Middle frontal gyrus (tissue), 1 donor: ENCODE measurements around the gene ZNF335.
A peak's percentile ranks its signal among the peaks of the same experiment; 100 is the strongest.
"Not testable (repeated sequence)": the region's sequence is repeated elsewhere in the genome, so short reads cannot be mapped to it uniquely, and the experiment has no call there.

ENCODE experiments used
- DNase-seq: peaks from one replicate; pipeline ENCODE4 v3.0.0-alpha.2; 2015; ENCODE audit warnings: low spot score; ENCODE audit errors: extremely low spot score

Gene ZNF335

GRCh38 chr20:45912344-45912682, 59.7 kb downstream of the ZNF335 start:
- DNase-seq = no peak

GRCh38 chr20:45911486-45912343, 60.3 kb downstream of the ZNF335 start, which contains the start of gene PLTP:
Gene PLTP, minus strand, starts transcription at chr20:45912155. Its CDS starts 703 bp downstream, at chr20:45911452.
- DNase-seq = no peak

GRCh38 chr20:45910670-45911485, 61.1 kb downstream of the ZNF335 start:
- DNase-seq = peak; percentile 56

- no peak for DNase-seq
Observed at GRCh38 chr20:45909817-45910669, 62.0 kb downstream of the ZNF335 start.

- DNase-seq = no peak
Observed at GRCh38 chr20:45909336-45909808, 62.6 kb downstream of the ZNF335 start.

GRCh38 chr20:45908084-45908483, 63.9 kb downstream of the ZNF335 start:
- DNase-seq = no peak

GRCh38 chr20:45907219-45907948, 64.6 kb downstream of the ZNF335 start:
- DNase-seq = no peak

GRCh38 chr20:45905505-45906079, 66.4 kb downstream of the ZNF335 start:
- no peak for DNase-seq

GRCh38 chr20:45904583-45905504, 67.2 kb downstream of the ZNF335 start:
- DNase-seq = no peak

GRCh38 chr20:45902199-45902701, 69.8 kb downstream of the ZNF335 start:
- DNase-seq = no peak

GRCh38 chr20:45901332-45901731, 70.7 kb downstream of the ZNF335 start:
- not testable (repeated sequence) for DNase-seq

- no peak for DNase-seq
Observed at GRCh38 chr20:45899046-45899835, 72.8 kb downstream of the ZNF335 start.
